GM18517 (cell line): ENCODE data around the gene ZNF629.
"Not testable (repeated sequence)": the region's sequence is repeated elsewhere in the genome, so short reads cannot be mapped to it uniquely, and the experiment has no call there.

Experiments used
- ATAC-seq: cut with Tn5 transposase; IDR thresholded peaks from one replicate; pipeline ENCODE4 v1.9.1; 2021; ENCODE audit warnings: mild to moderate bottlenecking, moderate library complexity; ENCODE audit not compliant: unreplicated experiment

The ZNF629 gene

DNA sequence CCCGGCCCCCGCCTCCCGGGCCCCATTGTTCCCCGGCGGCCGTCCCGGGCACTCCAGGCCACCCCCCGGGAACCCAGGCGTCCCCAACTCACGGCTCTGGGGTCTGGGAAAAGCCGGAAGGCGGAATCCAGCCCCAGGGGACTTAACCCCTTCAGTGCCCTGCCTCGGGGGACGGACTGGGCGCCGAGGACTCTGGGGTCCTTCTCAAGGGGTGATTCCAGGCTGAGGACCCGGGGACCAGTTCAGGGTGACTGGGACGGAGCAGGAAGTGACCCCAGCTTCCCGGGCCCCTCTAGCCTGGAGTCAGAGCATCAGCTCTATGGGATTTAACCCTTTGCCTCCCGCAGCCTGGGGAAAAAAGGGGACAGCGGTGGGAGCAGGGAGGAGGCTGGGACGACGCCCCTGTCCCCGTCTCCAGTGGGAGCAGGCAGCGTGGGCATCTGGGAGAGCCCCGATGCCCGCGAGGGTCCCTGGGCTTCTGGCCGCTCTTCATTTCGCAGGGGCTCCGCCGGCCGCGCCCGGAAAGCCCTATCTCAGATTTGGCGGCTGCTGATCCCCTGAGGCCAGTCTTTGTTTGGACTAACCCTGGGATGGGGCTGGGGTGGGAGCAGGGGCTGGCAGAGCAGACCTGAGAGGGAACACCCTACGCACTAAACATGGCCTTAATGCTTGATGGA lies at the start of gene ZNF629:
Gene ZNF629 (minus strand): TSS at position 270 of the 677 bp plus-strand sequence. CDS start 2,723 bp downstream, outside the sequence.
- ATAC-seq: no peak

DNA sequence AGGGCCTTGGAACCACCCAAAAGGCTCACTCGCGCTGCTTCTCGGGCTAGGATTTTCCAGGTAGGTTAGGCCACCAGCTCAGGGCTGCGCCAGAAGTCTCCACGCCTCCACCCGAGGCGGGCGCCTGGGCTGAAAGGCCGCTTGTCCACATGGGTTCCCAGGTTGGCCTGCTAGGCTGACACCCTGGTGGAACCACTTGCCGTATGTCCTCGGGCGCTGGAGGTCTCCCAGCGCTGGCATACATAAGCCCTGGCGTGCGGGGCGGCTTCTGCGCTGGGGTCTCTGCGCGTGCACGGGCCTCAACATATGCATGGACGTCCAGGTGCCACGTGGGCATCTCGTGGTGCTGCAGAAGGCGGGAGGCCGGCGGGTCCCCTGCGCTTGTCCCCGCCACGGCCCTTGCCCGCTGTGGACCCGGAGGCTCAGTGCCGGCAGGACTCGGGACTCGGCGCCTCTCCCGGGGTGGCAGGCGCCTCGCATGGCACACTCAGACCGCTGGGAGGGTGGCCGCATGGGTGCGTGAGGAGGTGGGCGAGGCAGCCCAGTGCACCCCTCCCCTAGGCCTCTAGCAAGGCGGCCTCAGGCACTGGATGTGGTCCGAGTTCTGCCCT lies 47.2 kb upstream of the ZNF629 start:
- ATAC-seq: no peak

DNA sequence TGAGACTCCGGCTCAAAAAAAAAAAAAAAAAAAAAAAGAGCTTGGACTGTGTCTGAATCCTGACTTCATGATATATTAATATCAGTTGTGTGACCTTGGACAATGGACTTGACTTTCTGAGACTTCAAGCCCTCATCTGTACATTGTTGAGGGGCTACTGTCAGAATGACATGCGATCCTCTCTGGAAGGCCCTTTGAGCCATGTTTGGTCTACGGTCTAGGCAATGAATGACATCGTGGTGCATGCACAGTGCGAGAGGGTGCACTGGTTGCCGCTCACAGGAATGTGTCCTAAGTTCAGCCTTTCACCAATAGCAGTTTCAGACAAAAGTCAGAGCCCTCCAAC lies 43.0 kb upstream of the ZNF629 start:
- no peak for ATAC-seq

DNA sequence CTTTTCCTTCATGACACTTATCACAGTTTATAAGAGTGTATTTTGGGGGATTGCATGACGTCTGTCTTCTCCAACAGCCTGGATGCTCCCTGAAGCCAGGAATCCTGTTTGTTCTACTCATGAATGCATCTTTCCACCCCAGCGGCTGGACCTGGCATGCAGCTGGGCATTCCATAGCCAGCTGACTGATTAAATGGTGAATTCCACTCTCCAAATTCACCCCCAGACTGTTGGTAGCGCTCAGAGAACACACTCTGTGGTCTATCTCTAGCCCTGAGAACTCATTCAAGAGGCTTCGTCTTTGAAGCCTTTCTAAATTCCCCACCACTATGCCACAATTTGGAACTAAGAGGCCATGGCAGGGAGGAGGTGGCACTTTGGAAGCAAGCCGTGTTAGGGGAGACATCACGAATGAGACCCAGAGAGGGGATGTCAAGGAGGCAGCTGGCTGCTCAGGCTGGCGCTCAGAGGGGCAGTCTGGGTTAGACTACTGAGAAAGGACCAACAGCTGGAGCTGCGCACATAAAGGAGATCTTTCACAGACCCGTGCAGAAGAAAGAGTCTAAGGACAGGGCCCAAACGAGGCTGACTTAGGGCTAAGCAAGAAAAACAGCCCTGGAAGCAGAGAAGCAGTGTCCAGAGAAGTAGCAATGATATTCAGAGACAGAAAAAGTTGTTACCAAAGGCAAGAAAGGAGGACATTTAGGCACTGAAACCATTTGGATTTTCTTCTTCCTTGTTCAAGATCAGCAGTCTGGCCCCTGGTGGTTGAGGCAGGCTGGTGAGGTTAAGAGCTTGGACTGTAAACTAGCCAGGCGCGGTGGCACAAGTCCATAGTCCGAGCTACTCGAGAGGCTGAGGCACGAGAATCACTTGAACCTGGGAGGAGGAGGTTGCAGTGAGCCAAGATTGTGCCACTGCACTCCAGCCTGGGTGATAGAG lies 42.4 kb upstream of the ZNF629 start:
- ATAC-seq: no peak

DNA sequence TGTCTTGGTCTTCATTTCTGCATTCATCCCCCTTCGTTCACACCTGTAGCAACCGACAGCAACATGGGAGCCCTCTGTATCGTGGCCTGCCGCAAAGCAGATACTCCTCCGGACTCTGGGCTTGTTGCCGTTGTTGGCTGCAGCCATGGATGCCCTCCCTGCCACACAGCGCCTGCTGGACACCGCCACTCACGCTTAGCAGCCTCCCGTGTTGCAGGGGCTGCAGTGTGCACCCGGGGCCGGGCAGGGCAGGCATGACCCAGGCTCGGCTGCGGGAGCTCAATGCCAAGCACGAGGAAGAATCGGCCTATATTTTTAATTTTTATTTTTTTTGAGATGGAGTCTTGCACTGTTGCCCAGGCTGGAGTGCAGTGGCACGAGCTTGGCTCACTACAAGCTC lies 34.9 kb upstream of the ZNF629 start:
- ATAC-seq: no peak

DNA sequence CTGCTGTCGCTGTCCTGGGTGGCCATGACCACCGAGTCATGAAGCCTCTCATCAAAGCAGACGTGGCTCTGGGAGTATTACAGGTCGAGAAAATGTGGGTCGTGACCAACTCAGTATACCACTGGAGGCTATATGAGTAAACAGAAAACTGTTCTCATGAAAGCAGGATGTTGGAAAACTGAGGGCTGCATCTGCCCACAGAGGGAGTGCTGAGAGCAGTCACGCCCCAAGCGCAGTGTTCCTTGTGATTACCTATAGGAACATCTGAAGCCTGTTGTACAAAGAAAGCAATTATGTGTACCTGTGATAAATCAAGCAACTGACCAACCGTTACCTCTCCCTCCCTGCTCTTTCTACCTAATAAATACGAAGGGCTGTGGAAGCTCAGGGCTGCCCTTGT lies 34.4 kb upstream of the ZNF629 start:
- not testable (repeated sequence) for ATAC-seq

DNA sequence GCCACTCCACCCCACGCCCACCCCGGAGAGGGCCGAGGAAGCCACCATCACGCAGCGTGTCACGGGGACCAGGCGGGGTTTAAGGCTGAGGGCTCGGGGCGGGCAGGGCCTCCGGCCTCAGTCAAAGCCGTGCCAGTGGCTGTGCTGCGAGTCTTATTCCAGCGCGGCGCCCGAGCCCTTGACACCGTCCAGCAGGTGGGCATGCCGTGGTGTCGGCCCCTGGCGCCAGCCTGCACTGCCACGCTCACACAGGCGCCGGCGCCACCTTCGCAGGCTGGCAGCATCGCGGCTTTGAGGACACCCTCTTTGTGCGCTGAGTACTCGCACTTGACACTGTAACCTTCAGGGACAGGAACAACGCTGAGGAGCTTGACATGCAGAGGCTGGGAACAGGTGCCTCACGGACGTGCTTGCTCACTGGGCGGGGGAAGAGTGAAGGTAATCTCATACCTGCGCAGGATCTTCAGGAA lies 34.0 kb upstream of the ZNF629 start:
- ATAC-seq: no peak

DNA sequence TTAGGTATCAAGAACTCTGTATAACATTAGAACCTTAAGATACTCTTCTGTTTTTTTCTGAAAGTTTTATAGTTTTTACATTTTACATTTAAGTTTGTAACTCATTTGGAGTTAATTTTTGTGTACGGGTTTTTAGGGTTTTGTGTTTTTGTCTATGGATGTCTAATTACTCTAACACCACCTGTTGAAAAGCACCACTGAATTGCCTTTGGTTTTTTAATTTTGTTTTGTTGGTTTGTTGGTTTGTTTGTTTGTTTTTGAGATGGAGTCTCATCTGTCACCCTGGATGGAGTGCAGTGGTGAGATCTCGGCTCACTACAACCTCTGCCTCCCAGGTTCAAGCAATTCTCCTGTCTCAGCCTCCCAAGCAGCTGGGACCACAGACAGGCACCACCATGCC lies 29.8 kb upstream of the ZNF629 start:
- ATAC-seq: no peak

DNA sequence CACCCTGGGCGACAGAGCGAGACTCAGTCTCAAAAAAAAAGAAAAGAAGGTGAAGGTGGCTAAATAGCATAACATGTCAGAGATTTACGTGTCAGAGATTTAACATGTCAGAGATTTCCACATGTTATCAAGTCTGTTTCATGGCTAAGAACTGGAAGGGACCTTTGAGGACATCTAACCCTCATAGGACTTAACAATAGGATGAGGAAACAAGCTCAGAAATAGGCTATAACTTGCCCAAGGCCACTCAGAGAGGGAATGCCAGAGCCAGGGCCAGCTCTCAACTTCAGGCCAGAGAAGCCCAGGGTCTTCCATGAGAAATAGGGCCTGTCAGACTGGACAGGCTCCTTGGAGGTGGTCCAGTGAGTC lies 26.8 kb upstream of the ZNF629 start:
- ATAC-seq: no peak

DNA sequence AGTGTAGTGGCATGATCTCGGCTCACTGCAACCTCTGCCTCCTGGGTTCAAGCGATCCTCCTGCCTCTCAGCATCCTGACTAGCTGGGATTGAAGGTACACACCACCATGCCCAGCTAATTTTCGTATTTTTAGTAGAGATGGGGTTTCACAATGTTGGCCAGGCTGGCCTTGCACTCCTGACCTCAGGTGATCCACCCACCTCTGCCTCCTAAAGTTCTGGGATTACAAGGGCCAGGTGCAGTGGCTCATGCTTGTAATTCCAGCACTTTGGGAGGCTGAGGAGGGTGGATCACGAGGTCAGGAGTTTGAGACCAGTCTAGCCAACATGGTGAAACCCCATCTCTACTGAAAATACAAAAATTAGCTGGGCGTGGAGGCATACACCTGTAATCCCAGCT lies 22.7 kb upstream of the ZNF629 start:
- ATAC-seq: not testable (repeated sequence)

DNA sequence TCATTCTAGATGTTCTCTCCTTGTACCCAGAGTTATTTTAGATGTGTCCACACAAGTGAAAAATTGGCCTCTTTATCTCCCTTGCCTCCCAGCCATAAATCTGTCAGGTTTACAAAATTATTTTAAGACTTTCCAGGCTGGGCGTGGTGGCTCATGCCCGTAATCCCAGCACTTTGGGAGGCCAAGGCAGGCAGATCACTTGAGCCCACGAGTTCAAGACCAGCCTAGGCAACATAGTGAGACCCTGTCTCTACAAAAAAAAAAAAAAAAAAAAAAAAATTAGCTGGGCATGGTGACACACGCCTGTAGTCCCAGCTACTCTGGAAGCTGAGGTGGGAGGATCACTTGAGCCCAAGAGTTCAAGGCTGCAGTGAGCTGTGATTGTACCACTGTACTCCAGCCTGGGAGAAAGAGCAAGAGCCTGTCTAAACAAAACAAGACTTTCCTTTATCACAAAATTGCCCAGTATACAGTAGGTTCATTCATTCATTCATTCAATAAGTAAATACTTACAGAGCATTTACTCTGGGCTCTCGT lies 22.0 kb upstream of the ZNF629 start:
- ATAC-seq: not testable (repeated sequence)

DNA sequence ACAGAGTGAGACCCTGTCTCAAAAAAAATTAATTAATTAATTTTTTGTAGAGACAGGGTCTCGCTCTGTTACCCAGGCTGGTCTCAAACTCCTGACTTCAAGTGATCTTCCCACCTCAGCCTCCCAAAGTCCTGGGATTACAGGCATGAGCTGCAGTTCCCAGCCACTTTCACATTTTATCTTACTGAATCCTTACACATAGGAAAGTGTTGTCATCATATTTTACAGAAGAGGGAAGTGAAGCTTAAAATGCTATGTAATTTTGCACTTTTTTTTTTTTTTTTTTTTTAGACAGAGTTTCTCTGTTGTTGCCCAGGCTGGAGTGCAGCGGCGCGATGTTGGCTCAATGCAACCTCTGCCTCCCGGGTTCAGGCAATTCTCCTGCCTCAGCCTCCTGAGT lies 21.1 kb upstream of the ZNF629 start:
- ATAC-seq: no peak

DNA sequence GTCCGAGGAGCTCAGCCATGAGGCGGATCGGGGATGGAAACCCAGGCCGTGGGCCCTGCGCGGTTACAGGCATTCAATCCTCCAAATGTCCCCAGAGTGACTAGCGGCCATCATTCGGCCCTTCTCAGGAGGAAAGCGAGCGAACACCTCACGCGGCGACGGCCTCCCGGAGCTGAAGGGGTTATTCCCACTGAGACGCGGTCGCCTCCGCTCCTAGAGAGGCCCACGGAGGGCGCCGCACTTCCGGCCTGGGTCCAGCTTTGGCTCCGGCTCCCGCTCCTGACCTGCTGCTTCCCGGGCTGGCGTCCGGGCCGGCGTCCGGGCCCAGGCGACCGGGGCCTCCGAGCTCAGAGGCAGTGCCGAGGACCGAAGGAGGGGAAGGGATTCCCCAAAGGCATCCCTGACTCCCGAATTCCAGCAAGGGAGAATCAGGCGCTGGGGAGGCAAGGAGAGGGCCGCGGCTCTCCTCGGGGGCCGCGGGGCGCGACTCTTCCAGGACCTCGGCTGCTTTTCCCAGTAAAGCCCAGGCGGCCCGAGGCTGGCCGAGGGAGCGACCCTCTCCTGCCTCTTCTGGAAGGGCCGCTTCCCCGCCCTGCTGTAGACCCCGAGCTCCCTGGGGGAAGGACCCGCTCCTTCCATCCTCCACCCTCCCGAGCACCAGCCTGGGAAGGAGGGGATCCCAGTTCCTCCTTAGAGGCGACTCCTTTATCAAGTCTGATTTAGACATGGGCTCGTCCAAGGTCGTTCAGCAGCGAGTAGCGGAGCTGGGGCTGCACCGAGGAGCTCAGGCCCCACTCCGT lies 18.6 kb upstream of the ZNF629 start:
- no peak for ATAC-seq

DNA sequence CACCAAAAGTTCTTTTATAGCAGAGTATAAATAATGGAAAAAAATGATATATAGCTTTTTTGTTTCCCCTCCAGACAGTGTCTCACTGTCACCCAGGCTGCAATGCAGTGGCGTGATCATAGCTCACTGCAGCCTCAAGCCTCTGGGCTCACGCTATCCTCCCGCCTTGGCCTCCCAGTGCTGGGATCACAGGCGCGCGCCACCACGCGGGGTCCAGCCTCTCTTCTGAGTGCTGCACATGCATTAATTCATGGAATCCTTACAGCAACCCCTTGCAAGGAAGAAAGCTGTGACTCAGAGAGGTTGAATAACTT lies 18.0 kb upstream of the ZNF629 start:
- ATAC-seq: no peak

DNA sequence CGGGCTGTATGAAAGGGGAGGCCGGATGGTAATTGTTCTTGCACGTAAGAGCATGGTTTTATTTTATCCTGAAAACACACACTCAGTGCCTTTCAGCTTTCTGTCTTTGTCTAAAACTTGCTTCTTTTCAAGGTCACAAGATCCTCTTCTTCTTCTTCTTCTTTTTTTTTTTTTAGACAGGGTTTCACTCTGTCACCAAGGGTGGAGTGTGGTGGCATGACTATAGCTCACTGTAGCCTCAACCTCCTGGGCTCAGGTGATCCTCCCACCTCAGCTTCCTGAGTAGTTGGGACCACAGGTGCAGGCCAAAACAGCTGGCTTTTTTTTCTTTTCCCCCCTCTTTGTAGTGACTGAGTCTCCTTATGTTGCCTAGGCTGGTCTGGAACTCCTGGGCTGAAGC lies 15.9 kb upstream of the ZNF629 start:
- no peak for ATAC-seq

DNA sequence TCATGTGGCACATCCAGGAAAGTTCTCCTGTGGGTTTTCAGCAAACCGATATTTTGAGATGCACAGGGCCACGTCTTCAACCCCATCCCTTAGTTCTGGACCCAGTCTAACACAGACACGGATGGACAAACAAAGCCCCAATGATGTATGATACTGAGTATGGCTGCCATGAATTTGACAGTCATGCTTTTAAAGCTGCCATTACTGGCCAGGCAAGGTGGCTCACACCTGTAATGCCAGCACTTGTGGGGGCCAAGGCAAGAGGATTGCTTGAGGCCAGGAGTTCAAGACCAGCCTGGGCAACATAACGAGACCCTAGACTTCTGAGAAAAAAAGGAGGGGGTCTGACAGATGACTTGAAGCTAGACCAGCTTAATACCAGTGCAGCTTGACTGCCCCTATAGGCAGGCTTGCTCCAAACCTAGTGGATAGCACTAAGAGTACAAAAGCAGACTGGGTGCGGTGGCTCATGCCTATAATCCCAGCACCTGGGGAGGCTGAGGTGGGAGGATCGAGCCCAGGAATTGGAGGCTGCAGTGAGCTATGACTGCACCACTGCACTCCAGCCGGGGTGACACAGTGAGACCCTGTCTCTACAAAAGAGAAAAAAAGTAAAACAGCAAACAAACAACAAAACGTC lies 10.8 kb upstream of the ZNF629 start:
- no peak for ATAC-seq

DNA sequence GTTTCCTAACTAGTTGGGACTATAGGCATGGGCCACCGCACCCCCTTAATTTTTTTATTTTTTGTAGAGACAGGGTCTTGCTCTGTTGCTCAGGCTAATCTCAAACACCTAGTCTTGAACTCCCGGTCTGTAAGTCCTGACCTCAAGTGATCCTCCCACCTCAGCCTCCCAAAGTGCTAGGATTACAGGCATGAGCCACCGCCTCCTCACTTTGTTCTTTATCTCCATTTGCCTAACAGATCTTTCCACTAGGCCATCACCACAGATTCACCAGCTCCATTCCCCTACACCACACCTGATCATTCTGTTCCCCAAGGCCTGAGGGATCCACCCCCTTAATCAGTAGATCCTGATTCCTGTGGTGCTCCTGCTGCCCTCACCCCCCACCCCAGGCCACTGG lies 7.6 kb upstream of the ZNF629 start:
- ATAC-seq: no peak

DNA sequence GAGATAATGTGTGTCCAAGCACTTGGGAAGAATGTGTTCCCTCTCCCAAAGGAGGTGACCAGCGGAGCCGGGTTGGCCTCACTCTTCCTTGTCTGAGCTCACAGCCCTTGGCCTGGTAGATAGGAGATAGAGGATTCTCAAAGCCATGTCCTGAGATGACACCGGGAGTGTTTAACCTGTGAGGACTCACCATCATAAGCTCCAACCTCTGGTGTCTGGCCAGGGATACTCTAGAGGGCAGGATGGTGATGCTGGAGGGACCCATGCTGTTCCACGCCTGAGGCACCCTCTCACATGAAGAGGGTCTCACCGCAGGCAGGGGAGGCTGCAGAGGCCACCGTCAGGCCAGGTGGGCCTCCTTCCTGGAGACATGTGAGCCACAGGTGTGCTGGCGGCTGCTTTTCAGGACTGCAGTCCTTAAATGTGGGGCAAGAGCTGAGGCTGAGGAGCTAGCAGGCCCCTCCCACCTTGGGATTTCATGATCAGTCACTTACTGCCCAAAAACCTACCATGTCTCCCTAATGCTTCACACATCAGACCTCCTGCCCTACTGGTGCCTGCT lies 6.6 kb upstream of the ZNF629 start:
- ATAC-seq: no peak

DNA sequence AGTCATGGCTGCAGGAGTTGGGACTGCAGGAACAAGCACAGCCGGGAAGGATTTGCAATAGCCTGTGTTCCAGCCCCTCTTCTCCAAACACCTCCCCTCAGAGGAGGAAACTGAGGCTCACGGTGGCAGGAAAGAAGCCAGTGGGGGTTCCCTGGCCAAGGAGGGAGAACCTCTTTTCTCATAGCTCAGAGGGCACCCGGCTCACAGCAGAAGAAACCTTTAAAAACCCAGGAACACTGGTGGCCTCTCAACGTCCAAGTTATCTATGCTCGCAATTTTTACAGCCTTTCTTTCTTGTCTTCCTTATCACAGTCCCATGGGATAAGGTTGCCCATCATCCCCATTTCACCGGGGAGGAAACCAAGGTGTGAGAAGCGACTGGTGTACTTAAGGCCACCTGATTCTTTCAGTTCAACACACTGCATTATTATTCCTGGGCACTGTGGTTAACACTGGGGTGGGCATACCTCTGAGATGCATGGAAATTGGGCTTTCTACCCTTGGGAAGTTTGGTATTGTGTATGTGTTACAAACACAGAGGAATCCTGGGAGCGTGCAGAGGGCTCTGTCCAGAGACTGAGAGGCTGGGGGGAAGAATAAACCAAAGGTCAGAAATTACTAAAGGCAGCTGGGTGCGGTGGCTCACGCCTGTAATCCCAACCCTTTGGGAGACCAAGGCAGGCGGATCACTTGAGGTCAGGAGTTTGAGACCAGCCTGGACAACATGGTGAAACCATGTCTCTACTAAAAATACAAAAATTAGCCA lies 791 bp upstream of the ZNF629 start:
- no peak for ATAC-seq
